ENCODE data around the gene NEU2.
"Not testable (repeated sequence)": the region's sequence is repeated elsewhere in the genome, so short reads cannot be mapped to it uniquely, and the experiment has no call there.

The NEU2 gene

GRCh38 chr2:233019610-233020009 lies 12.9 kb upstream of the NEU2 start:
- H3K4me1 Mint-ChIP-seq, H3K27me3 Mint-ChIP-seq, H3K4me3 Mint-ChIP-seq, H3K27ac Mint-ChIP-seq, DNase-seq, CTCF ChIA-PET, H3K36me3 Mint-ChIP-seq, H3K9me3 Mint-ChIP-seq: not testable (repeated sequence)

GRCh38 chr2:233020454-233020853 lies 12.0 kb upstream of the NEU2 start:
- Mint-ChIP-seq H3K36me3 (no peaks in the 10 kb centered on the region), H3K9me3 (peaks cover 2% of the 10 kb centered on the region), H3K27ac (no peak overlapping the region)

GRCh38 chr2:233021771-233022170 lies 10.7 kb upstream of the NEU2 start:
- no peak for DNase-seq
- H3K36me3 Mint-ChIP-seq = no peaks in the 10 kb centered on the region
- no peak overlapping the region for H3K4me3 Mint-ChIP-seq
- no peaks in the 10 kb centered on the region for H3K4me1 Mint-ChIP-seq
- peaks cover 4% of the 10 kb centered on the region for H3K27me3 Mint-ChIP-seq
- no peak overlapping the region for H3K27ac Mint-ChIP-seq
- CTCF ChIA-PET = interaction anchor here (0.6 kb wide), 1 partner anchor 809 kb away, joined by 3 read pairs; no protein-coding TSS in a partner anchor
- H3K9me3 Mint-ChIP-seq = no peaks in the 10 kb centered on the region

More at GRCh38 chr2:233020454-233020853, 12.0 kb upstream of the NEU2 start:
- H3K4me1 Mint-ChIP-seq = no peaks in the 10 kb centered on the region
- H3K4me3 Mint-ChIP-seq = no peak overlapping the region
- peaks cover 4% of the 10 kb centered on the region for H3K27me3 Mint-ChIP-seq
- CTCF ChIA-PET = interaction anchor here (0.8 kb wide), 1 partner anchor 9 kb away, joined by 3 read pairs; no protein-coding TSS in a partner anchor
- DNase-seq = no peak

- no peaks in the 10 kb centered on the region for H3K4me1 Mint-ChIP-seq
- DNase-seq = no peak
- H3K4me3 Mint-ChIP-seq = no peak overlapping the region
- CTCF ChIA-PET = no interaction called here
- H3K9me3 Mint-ChIP-seq = no peaks in the 10 kb centered on the region
- H3K36me3 Mint-ChIP-seq = no peaks in the 10 kb centered on the region
- peaks cover 4% of the 10 kb centered on the region for H3K27me3 Mint-ChIP-seq
- H3K27ac Mint-ChIP-seq = no peak overlapping the region
Measured at GRCh38 chr2:233022561-233022960, 9.9 kb upstream of the NEU2 start.

- no peaks in the 10 kb centered on the region for H3K36me3 Mint-ChIP-seq
- peaks cover 4% of the 10 kb centered on the region for H3K27me3 Mint-ChIP-seq
- H3K27ac Mint-ChIP-seq = no peak overlapping the region
- H3K4me3 Mint-ChIP-seq = no peak overlapping the region
- no peaks in the 10 kb centered on the region for H3K9me3 Mint-ChIP-seq
- H3K4me1 Mint-ChIP-seq = no peaks in the 10 kb centered on the region
- no peak for DNase-seq
- CTCF ChIA-PET = no interaction called here
Measured at GRCh38 chr2:233023007-233023760, 9.3 kb upstream of the NEU2 start.

- Mint-ChIP-seq H3K27ac (no peak overlapping the region), H3K36me3 (no peaks in the 10 kb centered on the region), H3K9me3 (no peaks in the 10 kb centered on the region), H3K4me1 (no peaks in the 10 kb centered on the region), H3K4me3 (no peak overlapping the region), H3K27me3 (peaks cover 8% of the 10 kb centered on the region)
- no peak for DNase-seq
- CTCF ChIA-PET = no interaction called here
Measured at GRCh38 chr2:233023761-233024410, 8.6 kb upstream of the NEU2 start.

GRCh38 chr2:233025706-233026105 lies 6.8 kb upstream of the NEU2 start:
- H3K36me3 Mint-ChIP-seq = no peaks in the 10 kb centered on the region
- no peak for DNase-seq
- no peak overlapping the region for H3K4me3 Mint-ChIP-seq
- no peaks in the 10 kb centered on the region for H3K9me3 Mint-ChIP-seq
- no peaks in the 10 kb centered on the region for H3K4me1 Mint-ChIP-seq
- no peak overlapping the region for H3K27ac Mint-ChIP-seq
- CTCF ChIA-PET = no interaction called here
- peaks cover 17% of the 10 kb centered on the region for H3K27me3 Mint-ChIP-seq

GRCh38 chr2:233026198-233026813 lies 6.2 kb upstream of the NEU2 start:
- no peaks in the 10 kb centered on the region for H3K36me3 Mint-ChIP-seq
- H3K27ac Mint-ChIP-seq = no peak overlapping the region
- peaks cover 17% of the 10 kb centered on the region for H3K27me3 Mint-ChIP-seq
- CTCF ChIA-PET = interaction anchor here (0.7 kb wide), 1 partner anchor 175 kb away, joined by 3 read pairs; no protein-coding TSS in a partner anchor
- H3K4me1 Mint-ChIP-seq = no peaks in the 10 kb centered on the region
- no peak overlapping the region for H3K4me3 Mint-ChIP-seq
- no peaks in the 10 kb centered on the region for H3K9me3 Mint-ChIP-seq
- DNase-seq = no peak

- no peak for DNase-seq
- no peaks in the 10 kb centered on the region for H3K36me3 Mint-ChIP-seq
- no peak overlapping the region for H3K27ac Mint-ChIP-seq
- CTCF ChIA-PET = interaction anchor here (0.6 to 2.6 kb wide), 8 partner anchors 8 to 262 kb away, joined by 3 to 8 read pairs (median 3); no protein-coding TSS in a partner anchor
- H3K9me3 Mint-ChIP-seq = no peaks in the 10 kb centered on the region
- peaks cover 22% of the 10 kb centered on the region for H3K27me3 Mint-ChIP-seq
- H3K4me1 Mint-ChIP-seq = no peaks in the 10 kb centered on the region
- H3K4me3 Mint-ChIP-seq = no peak overlapping the region
Measured at GRCh38 chr2:233029321-233029720, 3.2 kb upstream of the NEU2 start.

GRCh38 chr2:233031556-233032500 lies 644 bp upstream of the NEU2 start:
- Mint-ChIP-seq H3K4me3 (no peak overlapping the region), H3K27ac (no peak overlapping the region), H3K36me3 (no peaks in the 10 kb centered on the region), H3K4me1 (no peaks in the 10 kb centered on the region), H3K27me3 (peaks cover 17% of the 10 kb centered on the region), H3K9me3 (no peaks in the 10 kb centered on the region)
- CTCF ChIA-PET = no interaction called here
- DNase-seq = no peak

GRCh38 chr2:233033672-233034071 lies 1.2 kb downstream of the NEU2 start:
- no peak for DNase-seq
- H3K27ac Mint-ChIP-seq = no peak overlapping the region
- H3K36me3 Mint-ChIP-seq = no peaks in the 10 kb centered on the region
- CTCF ChIA-PET = interaction anchor here (1.1 kb wide), 1 partner anchor 27 kb away, joined by 3 read pairs; no protein-coding TSS in a partner anchor
- H3K4me3 Mint-ChIP-seq = no peak overlapping the region
- peaks cover 16% of the 10 kb centered on the region for H3K27me3 Mint-ChIP-seq
- no peaks in the 10 kb centered on the region for H3K9me3 Mint-ChIP-seq
- no peaks in the 10 kb centered on the region for H3K4me1 Mint-ChIP-seq

- Mint-ChIP-seq H3K27ac (no peak overlapping the region), H3K4me3 (no peak overlapping the region), H3K36me3 (no peaks in the 10 kb centered on the region), H3K27me3 (peaks cover 12% of the 10 kb centered on the region), H3K9me3 (no peaks in the 10 kb centered on the region), H3K4me1 (no peaks in the 10 kb centered on the region)
- CTCF ChIA-PET = no interaction called here
- DNase-seq = no peak
Measured at GRCh38 chr2:233034091-233034882, 1.8 kb downstream of the NEU2 start.

- no peak for DNase-seq
- Mint-ChIP-seq H3K9me3 (no peaks in the 10 kb centered on the region), H3K36me3 (no peaks in the 10 kb centered on the region), H3K27ac (no peak overlapping the region), H3K4me1 (no peaks in the 10 kb centered on the region), H3K27me3 (peaks cover 14% of the 10 kb centered on the region), H3K4me3 (no peak overlapping the region)
- CTCF ChIA-PET = no interaction called here
Measured at GRCh38 chr2:233035426-233036161, 3.1 kb downstream of the NEU2 start.

Measured in activated naive CD4-positive, alpha-beta T cell treated with anti-CD3 and anti-CD28 coated beads, Interleukin-2, amount 10 ng/mL, durations not matched to agents 7 days and 5 days (primary cell).